ENCODE measurements around the gene BABAM2.

DNA sequence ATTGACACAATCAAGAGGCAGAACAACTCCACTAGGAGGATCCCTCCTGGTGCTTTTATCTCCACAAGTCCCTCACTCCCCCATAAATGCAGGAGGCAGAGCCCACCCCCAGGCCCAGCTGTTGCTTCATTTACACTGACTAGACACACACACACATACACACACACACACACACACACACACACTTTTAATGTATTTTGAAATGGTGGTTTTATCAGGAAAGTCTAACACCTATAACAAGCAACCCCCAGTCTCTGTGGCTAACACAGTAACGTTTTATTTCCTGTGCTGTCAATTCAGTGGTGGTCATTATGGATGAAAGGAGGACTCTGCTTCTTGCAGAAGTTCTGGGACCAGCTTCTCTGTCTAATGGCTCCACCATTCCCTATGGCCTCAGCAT lies 376.8 kb downstream of the BABAM2 start:
- TF ChIP-seq SP1 (IDR thresholded peaks at IDR 0.05; ENCODE audit: low read depth, low read length) (no peak), SMARCA5 (IDR thresholded peaks at IDR 0.05) (no peak), JUND (IDR thresholded peaks at IDR 0.05; ENCODE audit: low read depth, low read length) (no peak), IKZF1 (conservative IDR thresholded peaks at IDR 0.05) (no peak), NFYB (IDR thresholded peaks at IDR 0.05; ENCODE audit: insufficient read depth, low read depth, low read length) (no peak), CHD2 (IDR thresholded peaks at IDR 0.05; ENCODE audit: borderline replicate concordance, low read depth, low read length) (no peak), POLR2AphosphoS5 (IDR thresholded peaks at IDR 0.05; ENCODE audit: low read length) (no peak), JUNB (IDR thresholded peaks at IDR 0.05) (no peak)
- TF ChIP-seq, protein P1, sequence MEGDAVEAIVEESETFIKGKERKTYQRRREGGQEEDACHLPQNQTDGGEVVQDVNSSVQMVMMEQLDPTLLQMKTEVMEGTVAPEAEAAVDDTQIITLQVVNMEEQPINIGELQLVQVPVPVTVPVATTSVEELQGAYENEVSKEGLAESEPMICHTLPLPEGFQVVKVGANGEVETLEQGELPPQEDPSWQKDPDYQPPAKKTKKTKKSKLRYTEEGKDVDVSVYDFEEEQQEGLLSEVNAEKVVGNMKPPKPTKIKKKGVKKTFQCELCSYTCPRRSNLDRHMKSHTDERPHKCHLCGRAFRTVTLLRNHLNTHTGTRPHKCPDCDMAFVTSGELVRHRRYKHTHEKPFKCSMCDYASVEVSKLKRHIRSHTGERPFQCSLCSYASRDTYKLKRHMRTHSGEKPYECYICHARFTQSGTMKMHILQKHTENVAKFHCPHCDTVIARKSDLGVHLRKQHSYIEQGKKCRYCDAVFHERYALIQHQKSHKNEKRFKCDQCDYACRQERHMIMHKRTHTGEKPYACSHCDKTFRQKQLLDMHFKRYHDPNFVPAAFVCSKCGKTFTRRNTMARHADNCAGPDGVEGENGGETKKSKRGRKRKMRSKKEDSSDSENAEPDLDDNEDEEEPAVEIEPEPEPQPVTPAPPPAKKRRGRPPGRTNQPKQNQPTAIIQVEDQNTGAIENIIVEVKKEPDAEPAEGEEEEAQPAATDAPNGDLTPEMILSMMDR (IDR thresholded peaks at IDR 0.05 in 2 of 3, conservative IDR thresholded peaks at IDR 0.05 in 1 of 3; ENCODE audit: control insufficient read depth in 2 of 3, extremely low read depth in 1 of 3, insufficient read depth in 1 of 3, low read depth in 3 of 3, low read length in 3 of 3) = no peak
